Transverse colon (tissue), 3 donors: ENCODE results near the gene ANP32E.

Experiments used
- CTCF ChIP-seq, 5 experiments: fragments of 200-600 bp in 3 of 5; fragments of 450-650 bp in 2 of 5; sonication (generic) in 3 of 5; IDR thresholded peaks; 1 replicate in 2 of 5; 2 replicates in 3 of 5; pipeline ENCODE4 v1.5.1; 2016 to 2017; ENCODE audit warnings: antibody characterized with exemption in 5 of 5, inconsistent platforms in 3 of 5, mild to moderate bottlenecking in 2 of 5, moderate library complexity in 1 of 5
- POLR2A ChIP-seq: fragments of 450-650 bp; IDR thresholded peaks from one replicate; pipeline ENCODE4 v1.6.1; 2016; ENCODE audit warnings: antibody characterized with exemption, mild to moderate bottlenecking, moderate library complexity

- TF ChIP-seq CTCF (IDR thresholded peaks at IDR 0.05) (no peak), POLR2A (no peak)
Observed at GRCh38 chr1:150207281-150207971, 28.5 kb downstream of the ANP32E start.
